Measurements from ENCODE around the gene NCOA1. TPM values are rescaled to one million over a fixed set of nuclear protein-coding genes. Genes with fewer than 3 reads are reported as not detected.

NCOA1 gene
- total RNA-seq, 1 donor from 2014 or later = 75.1 TPM

DNA sequence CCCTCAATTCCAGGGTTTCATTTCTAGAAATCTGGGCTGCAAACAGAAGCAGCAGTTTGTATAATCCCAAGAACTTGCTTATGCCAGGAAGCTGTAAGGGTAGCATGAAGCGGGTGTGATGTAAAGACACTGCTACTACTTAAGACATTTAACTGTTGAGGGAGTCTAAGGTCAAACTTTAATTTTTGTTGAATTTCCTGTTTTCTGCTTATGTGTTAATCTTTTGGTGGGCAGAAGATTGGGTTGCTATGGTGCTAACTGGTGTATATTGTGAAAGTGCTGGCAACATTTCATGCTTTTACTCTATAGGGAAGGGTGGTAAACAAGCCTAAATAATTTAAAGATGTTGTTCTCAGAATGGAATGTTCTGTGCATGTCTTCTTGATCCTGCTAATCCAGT is 2.7 kb downstream of the NCOA1 start:
- no peak for DNase-seq
- no peak overlapping the region for H3K27ac Mint-ChIP-seq (ENCODE audit: unreplicated experiment)
- TF ChIP-seq, protein P1, sequence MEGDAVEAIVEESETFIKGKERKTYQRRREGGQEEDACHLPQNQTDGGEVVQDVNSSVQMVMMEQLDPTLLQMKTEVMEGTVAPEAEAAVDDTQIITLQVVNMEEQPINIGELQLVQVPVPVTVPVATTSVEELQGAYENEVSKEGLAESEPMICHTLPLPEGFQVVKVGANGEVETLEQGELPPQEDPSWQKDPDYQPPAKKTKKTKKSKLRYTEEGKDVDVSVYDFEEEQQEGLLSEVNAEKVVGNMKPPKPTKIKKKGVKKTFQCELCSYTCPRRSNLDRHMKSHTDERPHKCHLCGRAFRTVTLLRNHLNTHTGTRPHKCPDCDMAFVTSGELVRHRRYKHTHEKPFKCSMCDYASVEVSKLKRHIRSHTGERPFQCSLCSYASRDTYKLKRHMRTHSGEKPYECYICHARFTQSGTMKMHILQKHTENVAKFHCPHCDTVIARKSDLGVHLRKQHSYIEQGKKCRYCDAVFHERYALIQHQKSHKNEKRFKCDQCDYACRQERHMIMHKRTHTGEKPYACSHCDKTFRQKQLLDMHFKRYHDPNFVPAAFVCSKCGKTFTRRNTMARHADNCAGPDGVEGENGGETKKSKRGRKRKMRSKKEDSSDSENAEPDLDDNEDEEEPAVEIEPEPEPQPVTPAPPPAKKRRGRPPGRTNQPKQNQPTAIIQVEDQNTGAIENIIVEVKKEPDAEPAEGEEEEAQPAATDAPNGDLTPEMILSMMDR (IDR thresholded peaks at IDR 0.05; ENCODE audit: partially characterized antibody, unreplicated experiment) = no peak
- no peaks in the 10 kb centered on the region for H3K36me3 Mint-ChIP-seq (ENCODE audit: unreplicated experiment)
- peaks cover 9% of the 10 kb centered on the region for H3K9me3 Mint-ChIP-seq (ENCODE audit: unreplicated experiment)
- peaks cover 41% of the 10 kb centered on the region for H3K4me1 Mint-ChIP-seq (ENCODE audit: low read depth, unreplicated experiment)
- peaks cover 22% of the 10 kb centered on the region for H3K27me3 Mint-ChIP-seq (ENCODE audit: unreplicated experiment)
- H3K4me3 Mint-ChIP-seq (ENCODE audit: unreplicated experiment) = peak overlapping the region; percentile 98

DNA sequence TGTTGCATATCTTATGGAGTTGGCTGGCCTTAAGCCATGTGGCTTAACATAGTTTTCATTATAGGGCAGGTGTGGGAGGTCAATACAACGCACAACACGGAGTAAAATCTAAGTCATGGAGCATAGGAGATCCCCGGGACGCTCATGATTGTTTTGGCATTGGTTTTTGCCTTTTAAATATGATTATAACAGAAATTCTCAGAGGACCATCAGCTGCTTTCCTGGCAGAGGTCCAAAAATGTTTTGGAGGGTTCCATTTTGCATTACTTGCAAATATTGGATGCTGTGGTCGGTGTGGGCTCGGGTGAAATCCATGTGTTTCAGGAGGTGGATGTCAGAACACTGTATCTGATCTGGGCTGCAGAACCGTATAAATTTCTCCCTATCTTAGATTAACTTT is 3.4 kb downstream of the NCOA1 start:
- TF ChIP-seq, protein P1 (IDR thresholded peaks at IDR 0.05; ENCODE audit: partially characterized antibody, unreplicated experiment) = no peak
- H3K9me3 Mint-ChIP-seq (ENCODE audit: unreplicated experiment) = peaks cover 9% of the 10 kb centered on the region
- peak overlapping the region; percentile 9 for H3K27ac Mint-ChIP-seq (ENCODE audit: unreplicated experiment)
- H3K4me1 Mint-ChIP-seq (ENCODE audit: low read depth, unreplicated experiment) = peaks cover 41% of the 10 kb centered on the region
- no peak for DNase-seq
- H3K27me3 Mint-ChIP-seq (ENCODE audit: unreplicated experiment) = peaks cover 18% of the 10 kb centered on the region
- peak overlapping the region; percentile 98 for H3K4me3 Mint-ChIP-seq (ENCODE audit: unreplicated experiment)
- H3K36me3 Mint-ChIP-seq (ENCODE audit: unreplicated experiment) = no peaks in the 10 kb centered on the region

DNA sequence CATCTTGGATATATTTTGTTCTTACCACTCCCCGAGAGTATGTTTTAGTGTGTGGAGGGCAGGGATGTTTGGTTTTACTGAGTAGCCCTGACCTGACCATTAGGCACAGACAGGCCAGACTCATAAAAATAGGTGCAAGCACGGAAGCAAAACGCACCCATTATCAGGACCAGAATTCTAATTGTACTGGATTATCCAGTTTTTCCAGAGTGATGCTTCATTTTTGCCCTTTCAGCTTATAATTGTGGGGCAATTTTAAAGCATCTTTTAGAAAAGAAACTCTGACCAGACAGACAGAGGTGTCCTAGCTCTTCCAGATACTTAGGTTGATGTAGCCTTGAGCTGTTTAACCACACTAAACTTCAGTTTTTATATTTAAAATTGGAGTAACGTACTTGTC is 4.4 kb downstream of the NCOA1 start:
- TF ChIP-seq, protein P1 (IDR thresholded peaks at IDR 0.05; ENCODE audit: partially characterized antibody, unreplicated experiment) = no peak

DNA sequence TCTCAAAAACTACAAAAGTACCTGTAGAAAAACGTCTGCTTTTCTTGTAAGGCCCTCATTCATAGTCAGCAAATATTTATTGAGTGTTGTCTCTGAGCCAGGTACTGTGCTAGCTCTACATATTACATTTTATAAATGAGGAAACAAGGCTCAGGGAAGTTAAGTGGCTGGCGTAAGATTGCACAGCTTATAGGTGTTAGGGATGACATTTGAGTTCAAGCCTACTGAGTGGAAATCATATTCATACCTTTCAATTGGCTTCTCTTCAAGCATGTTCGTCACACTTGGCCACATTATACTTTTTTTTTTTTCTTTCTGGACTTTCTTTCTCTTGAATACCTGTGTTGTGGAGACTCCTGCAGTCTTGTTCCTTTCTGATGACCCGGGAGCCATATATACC is 5.9 kb downstream of the NCOA1 start:
- peaks cover 8% of the 10 kb centered on the region for H3K27me3 Mint-ChIP-seq (ENCODE audit: unreplicated experiment)

More for the DNA sequence above, 4.4 kb downstream of the NCOA1 start:
- no peak for DNase-seq
- H3K27ac Mint-ChIP-seq (ENCODE audit: unreplicated experiment) = no peak overlapping the region
- H3K36me3 Mint-ChIP-seq (ENCODE audit: unreplicated experiment) = no peaks in the 10 kb centered on the region
- peaks cover 4% of the 10 kb centered on the region for H3K9me3 Mint-ChIP-seq (ENCODE audit: unreplicated experiment)
- peak overlapping the region; percentile 61 for H3K4me3 Mint-ChIP-seq (ENCODE audit: unreplicated experiment)
- H3K27me3 Mint-ChIP-seq (ENCODE audit: unreplicated experiment) = peaks cover 10% of the 10 kb centered on the region
- H3K4me1 Mint-ChIP-seq (ENCODE audit: low read depth, unreplicated experiment) = peaks cover 35% of the 10 kb centered on the region

DNA sequence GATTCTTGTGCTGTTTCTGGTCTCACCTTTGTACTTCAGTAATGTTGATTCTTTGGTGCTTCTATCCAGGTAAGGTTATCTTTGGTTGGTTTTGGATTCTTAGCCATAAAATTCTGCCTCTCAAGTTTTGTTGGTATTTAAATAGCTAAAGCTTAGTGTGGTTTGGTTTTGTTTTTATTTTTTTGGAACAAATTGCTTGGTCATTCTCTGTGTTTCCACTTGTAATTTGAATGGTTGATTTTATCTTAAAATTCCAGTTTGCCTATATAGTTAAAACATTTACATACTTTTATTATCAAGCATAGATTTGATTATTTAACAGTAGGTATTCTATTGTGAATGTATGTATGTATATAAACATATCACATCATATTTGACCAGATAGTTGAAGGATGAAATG is 6.6 kb downstream of the NCOA1 start:
- TF ChIP-seq, protein P1 (IDR thresholded peaks at IDR 0.05; ENCODE audit: partially characterized antibody, unreplicated experiment) = no peak
- no peaks in the 10 kb centered on the region for H3K9me3 Mint-ChIP-seq (ENCODE audit: unreplicated experiment)
- no peak overlapping the region for H3K4me3 Mint-ChIP-seq (ENCODE audit: unreplicated experiment)
- DNase-seq = no peak
- no peaks in the 10 kb centered on the region for H3K36me3 Mint-ChIP-seq (ENCODE audit: unreplicated experiment)
- H3K4me1 Mint-ChIP-seq (ENCODE audit: low read depth, unreplicated experiment) = peaks cover 41% of the 10 kb centered on the region
- H3K27me3 Mint-ChIP-seq (ENCODE audit: unreplicated experiment) = peaks cover 2% of the 10 kb centered on the region
- no peak overlapping the region for H3K27ac Mint-ChIP-seq (ENCODE audit: unreplicated experiment)

More for the DNA sequence above, 5.9 kb downstream of the NCOA1 start:
- Mint-ChIP-seq H3K9me3 (ENCODE audit: unreplicated experiment) (peaks cover 2% of the 10 kb centered on the region), H3K4me1 (ENCODE audit: low read depth, unreplicated experiment) (peaks cover 39% of the 10 kb centered on the region), H3K27ac (ENCODE audit: unreplicated experiment) (no peak overlapping the region), H3K4me3 (ENCODE audit: unreplicated experiment) (no peak overlapping the region), H3K36me3 (ENCODE audit: unreplicated experiment) (no peaks in the 10 kb centered on the region)
- no peak for DNase-seq
- TF ChIP-seq, protein P1 (IDR thresholded peaks at IDR 0.05; ENCODE audit: partially characterized antibody, unreplicated experiment) = no peak
